Stimulated activated effector memory CD8-positive, alpha-beta T cell treated with anti-CD3 and anti-CD28 coated beads, Interleukin-12 subunit alpha, Interleukin-12 subunit beta, amount 100 ng/mL, for 72 hours (primary cell): ENCODE measurements around the gene CYTH4.

Experiments used
- ATAC-seq: fragments of 150-1000 bp; cut with Tn5 transposase; 2 replicates; pipeline ENCODE4 v1.10.0; 2021
- DNase-seq, 2 donors: peaks; one replicate each; pipeline ENCODE4 v3.0.0; 2021 to 2022; ENCODE audit warnings: low spot score in 2 of 2
- H3K27ac Mint-ChIP-seq: one replicate; pipeline ENCODE4 v1.8.0; 2022; ENCODE audit warnings: mild to moderate bottlenecking, mixed read lengths
- H3K36me3 Mint-ChIP-seq: one replicate; pipeline ENCODE4 v1.8.0; 2022; ENCODE audit warnings: mild to moderate bottlenecking, mixed read lengths
- H3K4me1 Mint-ChIP-seq: one replicate; pipeline ENCODE4 v1.8.0; 2022; ENCODE audit warnings: mixed read lengths
- H3K4me3 Mint-ChIP-seq: one replicate; pipeline ENCODE4 v1.8.0; 2022; ENCODE audit warnings: mild to moderate bottlenecking, mixed read lengths
- H3K9me3 Mint-ChIP-seq: one replicate; pipeline ENCODE4 v1.8.0; 2022; ENCODE audit warnings: mixed read lengths

Gene CYTH4

GRCh38 chr22:37258753-37259401 lies 23.4 kb upstream of the CYTH4 start:
- H3K36me3 Mint-ChIP-seq, result peaks cover 6% of the 10 kb centered on the region
- H3K27ac Mint-ChIP-seq, result no peak overlapping the region
- no peak for ATAC-seq
- H3K9me3 Mint-ChIP-seq, result no peaks in the 10 kb centered on the region
- peaks cover 40% of the 10 kb centered on the region for H3K4me1 Mint-ChIP-seq
- no peak overlapping the region for H3K4me3 Mint-ChIP-seq
- DNase-seq, result no peak

GRCh38 chr22:37259540-37260029 lies 22.7 kb upstream of the CYTH4 start:
- peak overlapping the region; percentile 19 for H3K4me3 Mint-ChIP-seq
- peak overlapping the region; percentile 34 for H3K27ac Mint-ChIP-seq

GRCh38 chr22:37260155-37260795 lies 22.0 kb upstream of the CYTH4 start:
- Mint-ChIP-seq H3K4me3 (peak overlapping the region; percentile 19), H3K36me3 (peaks cover 6% of the 10 kb centered on the region), H3K9me3 (peaks cover 3% of the 10 kb centered on the region), H3K4me1 (peaks cover 37% of the 10 kb centered on the region), H3K27ac (peak overlapping the region; percentile 78)
- DNase-seq (no peak), ATAC-seq (no peak)

More at GRCh38 chr22:37259540-37260029, 22.7 kb upstream of the CYTH4 start:
- DNase-seq (no peak), ATAC-seq (no peak)
- peaks cover 6% of the 10 kb centered on the region for H3K36me3 Mint-ChIP-seq
- H3K4me1 Mint-ChIP-seq, result peaks cover 40% of the 10 kb centered on the region
- peaks cover 3% of the 10 kb centered on the region for H3K9me3 Mint-ChIP-seq

- peaks cover 6% of the 10 kb centered on the region for H3K36me3 Mint-ChIP-seq
- H3K4me3 Mint-ChIP-seq, result peak overlapping the region; percentile 6
- H3K27ac Mint-ChIP-seq, result peak overlapping the region; percentile 78
- H3K9me3 Mint-ChIP-seq, result peaks cover 3% of the 10 kb centered on the region
- ATAC-seq, result peak; percentile 82
- DNase-seq, result peak; percentile 60 to 80
- H3K4me1 Mint-ChIP-seq, result peaks cover 31% of the 10 kb centered on the region
Measured at GRCh38 chr22:37260901-37261336, 21.4 kb upstream of the CYTH4 start.

- no peak for DNase-seq
- ATAC-seq, result no peak
- H3K4me1 Mint-ChIP-seq, result peaks cover 34% of the 10 kb centered on the region
- H3K36me3 Mint-ChIP-seq, result peaks cover 10% of the 10 kb centered on the region
- no peak overlapping the region for H3K27ac Mint-ChIP-seq
- H3K4me3 Mint-ChIP-seq, result no peak overlapping the region
- peaks cover 3% of the 10 kb centered on the region for H3K9me3 Mint-ChIP-seq
Measured at GRCh38 chr22:37262346-37262745, 20.0 kb upstream of the CYTH4 start.

GRCh38 chr22:37263966-37264887 lies 18.1 kb upstream of the CYTH4 start:
- no peak for ATAC-seq
- Mint-ChIP-seq H3K27ac (no peak overlapping the region), H3K36me3 (peaks cover 13% of the 10 kb centered on the region)

GRCh38 chr22:37266581-37267134 lies 15.7 kb upstream of the CYTH4 start:
- H3K36me3 Mint-ChIP-seq, result peaks cover 13% of the 10 kb centered on the region
- DNase-seq, result no peak
- H3K4me3 Mint-ChIP-seq, result peak overlapping the region; percentile 90
- peaks cover 5% of the 10 kb centered on the region for H3K9me3 Mint-ChIP-seq
- peak overlapping the region; percentile 96 for H3K27ac Mint-ChIP-seq
- peak; percentile 51 for ATAC-seq
- peaks cover 51% of the 10 kb centered on the region for H3K4me1 Mint-ChIP-seq

More at GRCh38 chr22:37263966-37264887, 18.1 kb upstream of the CYTH4 start:
- H3K9me3 Mint-ChIP-seq, result peaks cover 3% of the 10 kb centered on the region
- H3K4me3 Mint-ChIP-seq, result no peak overlapping the region
- no peak for DNase-seq
- H3K4me1 Mint-ChIP-seq, result peaks cover 44% of the 10 kb centered on the region

GRCh38 chr22:37267135-37267587 lies 15.1 kb upstream of the CYTH4 start:
- peaks cover 12% of the 10 kb centered on the region for H3K36me3 Mint-ChIP-seq
- DNase-seq, result peak; percentile 79 to 93
- peak overlapping the region; percentile 96 for H3K27ac Mint-ChIP-seq
- H3K4me3 Mint-ChIP-seq, result peak overlapping the region; percentile 90
- H3K9me3 Mint-ChIP-seq, result peaks cover 5% of the 10 kb centered on the region
- peaks cover 54% of the 10 kb centered on the region for H3K4me1 Mint-ChIP-seq
- ATAC-seq, result peak; percentile 92

GRCh38 chr22:37267661-37268413 lies 14.5 kb upstream of the CYTH4 start:
- Mint-ChIP-seq H3K9me3 (peaks cover 5% of the 10 kb centered on the region), H3K4me3 (peak overlapping the region; percentile 90), H3K4me1 (peaks cover 53% of the 10 kb centered on the region), H3K27ac (peak overlapping the region; percentile 96), H3K36me3 (peaks cover 8% of the 10 kb centered on the region)
- ATAC-seq (no peak), DNase-seq (no peak)

GRCh38 chr22:37269936-37270678 lies 12.2 kb upstream of the CYTH4 start:
- H3K36me3 Mint-ChIP-seq, result peaks cover 9% of the 10 kb centered on the region
- DNase-seq (no peak), ATAC-seq (no peak)
- peaks cover 2% of the 10 kb centered on the region for H3K9me3 Mint-ChIP-seq
- peak overlapping the region; percentile 58 for H3K27ac Mint-ChIP-seq
- no peak overlapping the region for H3K4me3 Mint-ChIP-seq
- peaks cover 76% of the 10 kb centered on the region for H3K4me1 Mint-ChIP-seq

GRCh38 chr22:37270928-37271650 lies 11.2 kb upstream of the CYTH4 start:
- H3K4me3 Mint-ChIP-seq, result no peak overlapping the region
- H3K36me3 Mint-ChIP-seq, result peaks cover 18% of the 10 kb centered on the region
- H3K4me1 Mint-ChIP-seq, result peaks cover 85% of the 10 kb centered on the region
- DNase-seq (no peak), ATAC-seq (no peak)
- H3K9me3 Mint-ChIP-seq, result peaks cover 2% of the 10 kb centered on the region
- peak overlapping the region; percentile 58 for H3K27ac Mint-ChIP-seq

- Mint-ChIP-seq H3K27ac (peak overlapping the region; percentile 93), H3K4me1 (peaks cover 87% of the 10 kb centered on the region), H3K4me3 (peak overlapping the region; percentile 65), H3K9me3 (peaks cover 2% of the 10 kb centered on the region), H3K36me3 (peaks cover 10% of the 10 kb centered on the region)
- ATAC-seq, result peak; percentile 92
- peak; percentile 44 to 75 for DNase-seq
Measured at GRCh38 chr22:37273126-37273845, 9.0 kb upstream of the CYTH4 start.

GRCh38 chr22:37273846-37274225 lies 8.5 kb upstream of the CYTH4 start:
- H3K36me3 Mint-ChIP-seq, result peaks cover 10% of the 10 kb centered on the region
- ATAC-seq, result peak; percentile 2
- H3K4me1 Mint-ChIP-seq, result peaks cover 92% of the 10 kb centered on the region

More at GRCh38 chr22:37273846-37274225, 8.5 kb upstream of the CYTH4 start:
- Mint-ChIP-seq H3K9me3 (peaks cover 2% of the 10 kb centered on the region), H3K4me3 (peak overlapping the region; percentile 65), H3K27ac (peak overlapping the region; percentile 93)
- DNase-seq, result no peak
